Activated T-helper 1 cell treated with anti-CD3 and anti-CD28 coated beads, Interleukin-12 subunit alpha, Interleukin-12 subunit beta, Interleukin-2, Interleukin-4 antibody, amounts not matched to agents 30 ng/mL and 10 ng/mL and 1 ng/mL, durations not matched to agents 14 hours and 24 hours and 36 hours (primary cell): Measurements from ENCODE around the gene LCE2C. TPM values are rescaled to one million over a fixed set of nuclear protein-coding genes. Genes with fewer than 3 reads are reported as not detected.
"Not testable (repeated sequence)": the region's sequence is repeated elsewhere in the genome, so short reads cannot be mapped to it uniquely, and the experiment has no call there.

Experiments
- DNase-seq: peaks from one replicate; pipeline ENCODE4 v3.0.0; 2021; ENCODE audit warnings: low spot score
- H3K27ac Mint-ChIP-seq: one replicate; pipeline ENCODE4 v1.8.0; 2021; ENCODE audit warnings: mild to moderate bottlenecking, mixed read lengths
- H3K27me3 Mint-ChIP-seq: one replicate; pipeline ENCODE4 v1.8.0; 2022; ENCODE audit warnings: mild to moderate bottlenecking, moderate library complexity, mixed read lengths; ENCODE audit not compliant: insufficient read depth
- H3K36me3 Mint-ChIP-seq: one replicate; pipeline ENCODE4 v1.8.0; 2021; ENCODE audit warnings: low read depth, mixed read lengths
- H3K4me1 Mint-ChIP-seq: one replicate; pipeline ENCODE4 v1.8.0; 2021; ENCODE audit warnings: low read depth, mixed read lengths
- H3K4me3 Mint-ChIP-seq: one replicate; pipeline ENCODE4 v1.8.0; 2021; ENCODE audit warnings: mild to moderate bottlenecking, moderate library complexity, mixed read lengths
- H3K9me3 Mint-ChIP-seq: one replicate; pipeline ENCODE4 v1.8.0; 2021; ENCODE audit warnings: mixed read lengths
- intact Hi-C: fragments of 100-400 bp; cut with micrococcal nuclease; formaldehyde crosslinking; loops from one replicate; pipeline ENCODE4 v1.15.1; 2024
- total RNA-seq: library from RNA; stranded (reverse); gene quantifications from 2 replicates; pipeline ENCODE4 v1.2.3, GENCODE V29; 2022

Gene LCE2C, protein sequence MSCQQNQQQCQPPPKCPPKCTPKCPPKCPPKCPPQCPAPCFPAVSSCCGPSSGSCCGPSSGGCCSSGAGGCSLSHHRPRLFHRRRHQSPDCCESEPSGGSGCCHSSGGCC
- not detected in 2 replicates for total RNA-seq

GRCh38 chr1:152674983-152675382 lies at the start of gene LCE2C:
Gene LCE2C, plus strand, starts transcription at chr1:152675279. Its CDS starts 737 bp downstream, at chr1:152676016.
- H3K27me3 Mint-ChIP-seq, H3K4me1 Mint-ChIP-seq, H3K27ac Mint-ChIP-seq, H3K9me3 Mint-ChIP-seq, H3K4me3 Mint-ChIP-seq, H3K36me3 Mint-ChIP-seq, intact Hi-C loops, DNase-seq: not testable (repeated sequence)

DNA sequence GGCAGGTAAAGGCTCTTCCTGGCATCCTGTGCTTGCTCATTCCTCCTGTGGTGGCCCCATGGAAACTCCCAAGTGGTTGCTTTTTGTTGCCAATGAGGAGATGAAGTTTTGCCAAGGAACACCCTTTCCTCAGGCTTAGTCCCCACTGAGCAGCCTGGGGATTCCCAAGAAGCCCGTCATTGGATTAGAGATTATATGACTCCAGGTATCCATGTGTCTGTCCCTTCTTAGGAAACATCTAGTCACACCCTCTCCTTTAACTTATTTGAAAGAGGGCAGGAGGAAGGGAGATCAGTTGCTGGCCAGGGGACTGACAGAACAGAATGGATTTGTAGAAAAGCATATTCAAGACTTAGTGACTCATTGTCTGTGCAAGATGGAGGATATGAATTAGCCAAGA lies 48.3 kb upstream of the LCE2C start:
- H3K9me3 Mint-ChIP-seq, result no peaks in the 10 kb centered on the region
- intact Hi-C loops, result no loop called here
- DNase-seq, result no peak
- H3K4me1 Mint-ChIP-seq, result no peaks in the 10 kb centered on the region
- H3K27ac Mint-ChIP-seq, result no peak overlapping the region
- no peak overlapping the region for H3K4me3 Mint-ChIP-seq
- H3K27me3 Mint-ChIP-seq, result peaks cover 5% of the 10 kb centered on the region
- no peaks in the 10 kb centered on the region for H3K36me3 Mint-ChIP-seq

- intact Hi-C loops, result no loop called here
- DNase-seq, result no peak
- no peak overlapping the region for H3K27ac Mint-ChIP-seq
- H3K9me3 Mint-ChIP-seq, result no peaks in the 10 kb centered on the region
- H3K27me3 Mint-ChIP-seq, result peaks cover 3% of the 10 kb centered on the region
- H3K4me1 Mint-ChIP-seq, result no peaks in the 10 kb centered on the region
- no peak overlapping the region for H3K4me3 Mint-ChIP-seq
- no peaks in the 10 kb centered on the region for H3K36me3 Mint-ChIP-seq
Observed at GRCh38 chr1:152630596-152630995, 44.5 kb upstream of the LCE2C start.

- Mint-ChIP-seq H3K4me3 (no peak overlapping the region), H3K36me3 (no peaks in the 10 kb centered on the region), H3K9me3 (no peaks in the 10 kb centered on the region), H3K27me3 (peaks cover 5% of the 10 kb centered on the region), H3K4me1 (no peaks in the 10 kb centered on the region), H3K27ac (no peak overlapping the region)
- no peak for DNase-seq
- intact Hi-C loops, result no loop called here
Observed at GRCh38 chr1:152640351-152640750, 34.7 kb upstream of the LCE2C start.

- intact Hi-C loops, result no loop called here
- Mint-ChIP-seq H3K9me3 (no peaks in the 10 kb centered on the region), H3K27me3 (peaks cover 12% of the 10 kb centered on the region), H3K27ac (no peak overlapping the region), H3K4me1 (no peaks in the 10 kb centered on the region), H3K4me3 (no peak overlapping the region), H3K36me3 (no peaks in the 10 kb centered on the region)
- no peak for DNase-seq
Observed at GRCh38 chr1:152643945-152644344, 31.1 kb upstream of the LCE2C start.

DNA sequence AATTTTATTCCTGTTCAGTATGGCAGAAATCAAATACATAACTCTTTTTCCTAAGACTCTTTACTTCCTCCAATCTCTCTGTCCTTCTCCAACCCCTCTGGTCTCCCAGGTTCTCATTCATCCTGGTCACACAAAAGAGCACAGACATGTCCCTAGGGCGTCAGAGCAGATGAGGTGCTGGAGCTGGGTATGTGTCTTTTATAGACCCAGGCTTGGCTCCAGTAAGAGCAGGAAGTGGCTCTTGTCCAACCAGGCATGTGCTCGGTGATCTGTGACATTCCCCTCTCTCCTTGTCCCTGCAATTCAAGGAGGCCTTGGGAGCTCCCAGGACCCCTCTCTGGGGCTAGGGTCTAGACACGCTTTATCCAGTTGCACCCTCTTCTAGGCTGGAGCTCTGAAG lies 29.9 kb upstream of the LCE2C start:
- intact Hi-C loops, result no loop called here
- DNase-seq, result no peak
- H3K4me1 Mint-ChIP-seq, result no peaks in the 10 kb centered on the region
- no peaks in the 10 kb centered on the region for H3K36me3 Mint-ChIP-seq
- no peak overlapping the region for H3K27ac Mint-ChIP-seq
- H3K27me3 Mint-ChIP-seq, result peaks cover 12% of the 10 kb centered on the region
- no peaks in the 10 kb centered on the region for H3K9me3 Mint-ChIP-seq
- H3K4me3 Mint-ChIP-seq, result no peak overlapping the region

- no peak overlapping the region for H3K4me3 Mint-ChIP-seq
- no peaks in the 10 kb centered on the region for H3K36me3 Mint-ChIP-seq
- H3K27me3 Mint-ChIP-seq, result peaks cover 13% of the 10 kb centered on the region
- no peak overlapping the region for H3K27ac Mint-ChIP-seq
- intact Hi-C loops, result no loop called here
- H3K9me3 Mint-ChIP-seq, result no peaks in the 10 kb centered on the region
- H3K4me1 Mint-ChIP-seq, result no peaks in the 10 kb centered on the region
- no peak for DNase-seq
Observed at GRCh38 chr1:152646656-152647055, 28.4 kb upstream of the LCE2C start.

- no peak overlapping the region for H3K27ac Mint-ChIP-seq
- peaks cover 4% of the 10 kb centered on the region for H3K4me1 Mint-ChIP-seq
- no peaks in the 10 kb centered on the region for H3K36me3 Mint-ChIP-seq
- intact Hi-C loops, result loop anchor here (1.0 kb wide), 1 partner anchor 569 kb away; no protein-coding TSS in a partner anchor
- H3K4me3 Mint-ChIP-seq, result no peak overlapping the region
- peaks cover 16% of the 10 kb centered on the region for H3K27me3 Mint-ChIP-seq
- DNase-seq, result peak; percentile 35
- no peaks in the 10 kb centered on the region for H3K9me3 Mint-ChIP-seq
Observed at GRCh38 chr1:152654110-152654509, 21.0 kb upstream of the LCE2C start.

DNA sequence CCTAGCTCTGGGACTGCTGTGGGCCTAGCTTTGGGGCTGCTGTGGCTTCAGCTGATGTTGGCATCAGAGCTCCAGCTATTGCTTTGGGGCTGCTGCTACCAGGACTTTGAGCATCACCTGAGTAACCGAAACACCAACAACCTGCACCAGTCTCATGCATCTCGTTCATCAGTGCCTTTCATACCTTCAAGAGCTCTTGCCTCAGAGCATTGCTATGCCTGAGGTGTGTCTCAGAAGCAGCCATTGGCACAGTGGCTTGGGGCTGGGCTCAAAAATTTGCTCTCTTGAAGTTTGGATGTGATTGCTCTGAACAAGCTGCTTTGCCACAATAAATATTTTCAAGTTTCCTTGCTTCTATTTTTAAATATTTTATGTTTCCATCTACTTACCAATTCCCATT lies 18.6 kb upstream of the LCE2C start:
- H3K4me1 Mint-ChIP-seq, result peaks cover 4% of the 10 kb centered on the region
- intact Hi-C loops, result no loop called here
- peaks cover 18% of the 10 kb centered on the region for H3K27me3 Mint-ChIP-seq
- no peak overlapping the region for H3K27ac Mint-ChIP-seq
- DNase-seq, result no peak
- no peaks in the 10 kb centered on the region for H3K36me3 Mint-ChIP-seq
- no peaks in the 10 kb centered on the region for H3K9me3 Mint-ChIP-seq
- H3K4me3 Mint-ChIP-seq, result no peak overlapping the region

GRCh38 chr1:152657677-152658076 lies 17.4 kb upstream of the LCE2C start:
- intact Hi-C loops, result no loop called here
- H3K4me3 Mint-ChIP-seq, result no peak overlapping the region
- peaks cover 4% of the 10 kb centered on the region for H3K4me1 Mint-ChIP-seq
- H3K27ac Mint-ChIP-seq, result no peak overlapping the region
- peaks cover 19% of the 10 kb centered on the region for H3K27me3 Mint-ChIP-seq
- no peak for DNase-seq
- no peaks in the 10 kb centered on the region for H3K36me3 Mint-ChIP-seq
- no peaks in the 10 kb centered on the region for H3K9me3 Mint-ChIP-seq

GRCh38 chr1:152658649-152659048 lies 16.4 kb upstream of the LCE2C start:
- no peaks in the 10 kb centered on the region for H3K36me3 Mint-ChIP-seq
- peaks cover 15% of the 10 kb centered on the region for H3K27me3 Mint-ChIP-seq
- no peak overlapping the region for H3K27ac Mint-ChIP-seq
- no peak overlapping the region for H3K4me3 Mint-ChIP-seq
- intact Hi-C loops, result no loop called here
- peaks cover 4% of the 10 kb centered on the region for H3K4me1 Mint-ChIP-seq
- DNase-seq, result no peak
- H3K9me3 Mint-ChIP-seq, result no peaks in the 10 kb centered on the region

- Mint-ChIP-seq H3K36me3 (no peaks in the 10 kb centered on the region), H3K9me3 (no peaks in the 10 kb centered on the region), H3K4me3 (no peak within 1 kb of the TSS), H3K4me1 (no peaks in the 10 kb centered on the region), H3K27me3 (peaks cover 12% of the 10 kb centered on the region), H3K27ac (no peak within 1 kb of the TSS)
- intact Hi-C loops, result no loop called here
- no peak for DNase-seq
Observed at GRCh38 chr1:152663098-152663497, 12.0 kb upstream of the LCE2C start, which contains the start of gene LCE2D. Gene LCE2D, plus strand, starts transcription at chr1:152663380. Its CDS starts 726 bp downstream, at chr1:152664106.

GRCh38 chr1:152666171-152666570 lies 8.9 kb upstream of the LCE2C start:
- H3K4me1 Mint-ChIP-seq, H3K36me3 Mint-ChIP-seq, H3K27ac Mint-ChIP-seq, H3K27me3 Mint-ChIP-seq, intact Hi-C loops, DNase-seq, H3K9me3 Mint-ChIP-seq, H3K4me3 Mint-ChIP-seq: not testable (repeated sequence)

DNA sequence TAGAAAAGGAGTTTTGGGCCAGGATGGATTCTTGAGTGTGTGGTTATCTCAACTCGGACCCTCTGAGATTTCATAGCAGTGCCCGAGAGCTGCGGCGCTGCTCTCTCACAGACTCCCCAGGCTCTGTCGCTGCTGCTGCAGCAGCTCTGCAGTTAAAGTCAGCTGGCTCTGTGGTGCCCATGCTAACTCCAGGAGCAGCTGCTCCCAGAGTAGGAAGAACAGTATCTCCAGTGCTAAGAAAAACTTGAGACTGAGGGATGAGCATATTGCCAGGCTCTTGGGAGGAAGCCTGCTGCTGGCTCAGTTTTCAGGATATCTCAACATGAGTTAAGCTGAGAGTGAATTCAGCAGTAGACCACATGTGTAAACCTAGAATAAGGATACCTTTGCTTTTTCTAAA lies 7.4 kb upstream of the LCE2C start:
- Mint-ChIP-seq H3K4me1 (no peaks in the 10 kb centered on the region), H3K27ac (no peak overlapping the region), H3K27me3 (peaks cover 3% of the 10 kb centered on the region), H3K4me3 (no peak overlapping the region), H3K9me3 (no peaks in the 10 kb centered on the region), H3K36me3 (no peaks in the 10 kb centered on the region)
- intact Hi-C loops, result no loop called here
- no peak for DNase-seq
